ENCODE results near the gene SCAMP5. TPM values are rescaled to one million over a fixed set of nuclear protein-coding genes. Genes with fewer than 3 reads are reported as not detected.

SCAMP5 gene
- polyA plus RNA-seq (ENCODE audit: insufficient read length in 3 of 3): 10 to 100 TPM; 19.9 to 25.7 (median 21.7) TPM
- long read RNA-seq, donor 1, partial matches to known transcripts: 0 of 4 reads
- long read RNA-seq, donor 1, other reads (novel, unspliced or antisense): 0 of 4 reads
- long read RNA-seq, donor 2: 0 reads
- long read RNA-seq, donor 3, partial matches to known transcripts: 0 of 6 reads
- long read RNA-seq, donor 3, other reads (novel, unspliced or antisense): 0 of 6 reads
- long read RNA-seq, donor 4, partial matches to known transcripts: 0 of 7 reads
- long read RNA-seq, donor 4, other reads (novel, unspliced or antisense): 0 of 7 reads
- long read RNA-seq, donor 5: 0 reads
- long read RNA-seq, donor 6, partial matches to known transcripts: 0 of 3 reads
- long read RNA-seq, donor 6, other reads (novel, unspliced or antisense): 0 of 3 reads
- long read RNA-seq, donor 7, partial matches to known transcripts: 0 of 4 reads
- long read RNA-seq, donor 7, other reads (novel, unspliced or antisense): 0 of 4 reads
- long read RNA-seq, donor 8: 0 reads
- long read RNA-seq, donor 9, partial matches to known transcripts: 7 of 9 reads
- long read RNA-seq, donor 9, other reads (novel, unspliced or antisense): 0 of 9 reads
- long read RNA-seq, donor 10, partial matches to known transcripts: 0 of 4 reads
- long read RNA-seq, donor 10, other reads (novel, unspliced or antisense): 0 of 4 reads
- long read RNA-seq, donor 11, partial matches to known transcripts: 11 of 15 reads
- long read RNA-seq, donor 11, other reads (novel, unspliced or antisense): 0 of 15 reads
- long read RNA-seq, donor 12, partial matches to known transcripts: 0 of 1 reads
- long read RNA-seq, donor 12, other reads (novel, unspliced or antisense): 0 of 1 reads
- long read RNA-seq, donor 13: 0 reads
- long read RNA-seq, donor 14, partial matches to known transcripts: 0 of 2 reads
- long read RNA-seq, donor 14, other reads (novel, unspliced or antisense): 0 of 2 reads
- long read RNA-seq, donor 15, partial matches to known transcripts: 0 of 1 reads
- long read RNA-seq, donor 15, other reads (novel, unspliced or antisense): 0 of 1 reads
- long read RNA-seq, donor 16, partial matches to known transcripts: 0 of 12 reads
- long read RNA-seq, donor 16, other reads (novel, unspliced or antisense): 0 of 12 reads

- peak; percentile 68 to 95 (median 92) for DNase-seq (ENCODE audit: extremely low read depth in 1 of 11, low read depth in 9 of 11, low spot score in 4 of 11)
Measured at GRCh38 chr15:74995182-74995778, at the start of gene SCAMP5. Gene SCAMP5, plus strand, starts transcription at chr15:74995563. Its CDS starts 16,277 bp downstream, at chr15:75011840.

GRCh38 chr15:74950078-74950908, 45.1 kb upstream of the SCAMP5 start:
- peak in 7 of 11 donors; percentile 50 to 83 (median 74) for DNase-seq (ENCODE audit: extremely low read depth in 1 of 11, low read depth in 9 of 11, low spot score in 4 of 11)

GRCh38 chr15:74951006-74951405, 44.4 kb upstream of the SCAMP5 start:
- DNase-seq (ENCODE audit: extremely low read depth in 1 of 11, low read depth in 9 of 11, low spot score in 4 of 11): no peak

- no peak for DNase-seq (ENCODE audit: extremely low read depth in 1 of 11, low read depth in 9 of 11, low spot score in 4 of 11)
Measured at GRCh38 chr15:74954515-74954914, 40.8 kb upstream of the SCAMP5 start.

- no peak for DNase-seq (ENCODE audit: extremely low read depth in 1 of 11, low read depth in 9 of 11, low spot score in 4 of 11)
Measured at GRCh38 chr15:74955017-74955416, 40.3 kb upstream of the SCAMP5 start.

GRCh38 chr15:74955796-74956647, 39.3 kb upstream of the SCAMP5 start:
- peak in 4 of 11 donors; percentile 46 to 55 (median 52) for DNase-seq (ENCODE audit: extremely low read depth in 1 of 11, low read depth in 9 of 11, low spot score in 4 of 11)

GRCh38 chr15:74956648-74957475, 38.5 kb upstream of the SCAMP5 start, which contains the start of gene RPP25:
Gene RPP25, minus strand, starts transcription at chr15:74956772. Its CDS starts 189 bp downstream, at chr15:74956583.
- DNase-seq (ENCODE audit: extremely low read depth in 1 of 11, low read depth in 9 of 11, low spot score in 4 of 11): peak in 1 of 11 donors; percentile 35

GRCh38 chr15:74957476-74958035, 37.8 kb upstream of the SCAMP5 start:
- DNase-seq (ENCODE audit: extremely low read depth in 1 of 11, low read depth in 9 of 11, low spot score in 4 of 11): no peak

GRCh38 chr15:74958320-74958907, 36.9 kb upstream of the SCAMP5 start:
- DNase-seq (ENCODE audit: extremely low read depth in 1 of 11, low read depth in 9 of 11, low spot score in 4 of 11): no peak

GRCh38 chr15:74958908-74959585, 36.3 kb upstream of the SCAMP5 start:
- no peak for DNase-seq (ENCODE audit: extremely low read depth in 1 of 11, low read depth in 9 of 11, low spot score in 4 of 11)

- DNase-seq (ENCODE audit: extremely low read depth in 1 of 11, low read depth in 9 of 11, low spot score in 4 of 11): no peak
Measured at GRCh38 chr15:74959586-74959939, 35.8 kb upstream of the SCAMP5 start.

GRCh38 chr15:74960286-74960685, 35.1 kb upstream of the SCAMP5 start:
- no peak for DNase-seq (ENCODE audit: extremely low read depth in 1 of 11, low read depth in 9 of 11, low spot score in 4 of 11)

GRCh38 chr15:74960995-74961588, 34.3 kb upstream of the SCAMP5 start:
- no peak for DNase-seq (ENCODE audit: extremely low read depth in 1 of 11, low read depth in 9 of 11, low spot score in 4 of 11)

- DNase-seq (ENCODE audit: extremely low read depth in 1 of 11, low read depth in 9 of 11, low spot score in 4 of 11): no peak
Measured at GRCh38 chr15:74961616-74962015, 33.7 kb upstream of the SCAMP5 start.

- no peak for DNase-seq (ENCODE audit: extremely low read depth in 1 of 11, low read depth in 9 of 11, low spot score in 4 of 11)
Measured at GRCh38 chr15:74962219-74962618, 33.1 kb upstream of the SCAMP5 start.
